ENCODE measurements around the gene RAB30.

The RAB30 gene

DNA sequence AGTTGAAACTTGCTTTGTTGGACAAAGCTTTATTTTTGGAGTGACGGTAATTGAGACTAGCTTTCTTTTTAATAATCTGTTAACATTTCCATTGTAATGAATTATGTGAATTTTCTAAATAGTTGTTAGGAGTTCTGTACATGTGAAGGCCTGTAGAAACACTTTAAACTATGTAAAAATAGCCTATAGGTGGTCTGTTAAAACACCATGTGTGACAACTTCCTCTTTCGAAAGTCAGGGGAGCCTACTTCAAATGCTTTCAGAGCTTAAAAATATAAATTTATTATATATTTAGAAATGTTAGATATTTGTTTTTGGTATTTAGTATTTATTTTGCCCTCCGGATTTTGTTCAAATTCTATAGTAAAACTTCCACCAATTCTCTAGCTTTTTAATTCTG is 141.5 kb downstream of the RAB30 start:
- no peak overlapping the region for H3K27ac ChIP-seq
- TF ChIP-seq, protein P1, sequence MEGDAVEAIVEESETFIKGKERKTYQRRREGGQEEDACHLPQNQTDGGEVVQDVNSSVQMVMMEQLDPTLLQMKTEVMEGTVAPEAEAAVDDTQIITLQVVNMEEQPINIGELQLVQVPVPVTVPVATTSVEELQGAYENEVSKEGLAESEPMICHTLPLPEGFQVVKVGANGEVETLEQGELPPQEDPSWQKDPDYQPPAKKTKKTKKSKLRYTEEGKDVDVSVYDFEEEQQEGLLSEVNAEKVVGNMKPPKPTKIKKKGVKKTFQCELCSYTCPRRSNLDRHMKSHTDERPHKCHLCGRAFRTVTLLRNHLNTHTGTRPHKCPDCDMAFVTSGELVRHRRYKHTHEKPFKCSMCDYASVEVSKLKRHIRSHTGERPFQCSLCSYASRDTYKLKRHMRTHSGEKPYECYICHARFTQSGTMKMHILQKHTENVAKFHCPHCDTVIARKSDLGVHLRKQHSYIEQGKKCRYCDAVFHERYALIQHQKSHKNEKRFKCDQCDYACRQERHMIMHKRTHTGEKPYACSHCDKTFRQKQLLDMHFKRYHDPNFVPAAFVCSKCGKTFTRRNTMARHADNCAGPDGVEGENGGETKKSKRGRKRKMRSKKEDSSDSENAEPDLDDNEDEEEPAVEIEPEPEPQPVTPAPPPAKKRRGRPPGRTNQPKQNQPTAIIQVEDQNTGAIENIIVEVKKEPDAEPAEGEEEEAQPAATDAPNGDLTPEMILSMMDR (conservative IDR thresholded peaks at IDR 0.05), result no peak

DNA sequence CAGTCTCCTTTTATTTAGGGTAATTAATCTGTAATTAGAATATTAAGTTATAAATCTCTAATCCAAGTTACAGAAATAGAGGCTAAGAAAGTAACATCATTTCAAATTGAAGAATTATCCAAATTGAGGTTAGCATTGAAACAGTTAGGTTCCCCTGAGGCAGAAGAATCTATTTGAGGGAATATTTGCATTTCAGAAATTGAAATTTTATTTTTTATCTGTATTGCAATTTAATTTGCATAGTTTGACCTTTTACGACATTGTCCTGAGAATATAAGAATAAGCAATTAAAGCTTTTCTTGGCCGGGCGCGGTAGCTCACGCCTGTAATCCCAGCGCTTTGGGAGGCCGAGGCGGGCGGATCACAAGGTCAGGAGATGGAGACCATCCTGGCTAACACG is 142.6 kb downstream of the RAB30 start:
- no peak overlapping the region for H3K27ac ChIP-seq
- TF ChIP-seq, protein P1 (conservative IDR thresholded peaks at IDR 0.05), result no peak

DNA sequence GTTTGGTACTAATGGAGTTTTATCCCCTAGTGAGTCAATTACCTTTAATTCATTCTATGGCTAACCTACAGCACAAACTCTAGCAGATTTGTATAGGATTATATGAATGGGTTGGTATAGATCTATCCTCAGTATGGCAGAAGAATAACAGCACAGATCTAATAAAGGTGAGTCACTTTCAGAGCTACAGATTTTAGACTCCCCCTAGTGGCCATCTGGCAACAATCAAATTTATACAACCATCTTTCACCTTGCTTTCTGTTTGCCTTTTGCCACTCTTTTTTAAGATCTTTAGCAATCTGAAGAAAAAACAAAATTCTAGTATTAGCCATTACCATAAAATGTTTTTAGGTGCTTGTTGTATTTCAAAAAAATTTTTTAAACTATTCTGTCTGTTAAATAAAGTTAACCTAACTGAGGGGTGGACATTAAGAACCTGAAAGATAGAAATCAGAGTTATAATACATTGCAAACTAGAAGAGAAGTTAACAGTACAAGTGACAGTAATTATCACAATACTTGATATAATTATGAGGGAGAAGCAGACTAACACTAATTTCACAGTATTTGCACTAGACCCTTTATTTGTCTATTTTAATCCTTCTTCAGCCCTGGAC is 144.3 kb downstream of the RAB30 start:
- TF ChIP-seq, protein P1 (conservative IDR thresholded peaks at IDR 0.05), result peak; percentile 92
- H3K27ac ChIP-seq, result no peak overlapping the region

DNA sequence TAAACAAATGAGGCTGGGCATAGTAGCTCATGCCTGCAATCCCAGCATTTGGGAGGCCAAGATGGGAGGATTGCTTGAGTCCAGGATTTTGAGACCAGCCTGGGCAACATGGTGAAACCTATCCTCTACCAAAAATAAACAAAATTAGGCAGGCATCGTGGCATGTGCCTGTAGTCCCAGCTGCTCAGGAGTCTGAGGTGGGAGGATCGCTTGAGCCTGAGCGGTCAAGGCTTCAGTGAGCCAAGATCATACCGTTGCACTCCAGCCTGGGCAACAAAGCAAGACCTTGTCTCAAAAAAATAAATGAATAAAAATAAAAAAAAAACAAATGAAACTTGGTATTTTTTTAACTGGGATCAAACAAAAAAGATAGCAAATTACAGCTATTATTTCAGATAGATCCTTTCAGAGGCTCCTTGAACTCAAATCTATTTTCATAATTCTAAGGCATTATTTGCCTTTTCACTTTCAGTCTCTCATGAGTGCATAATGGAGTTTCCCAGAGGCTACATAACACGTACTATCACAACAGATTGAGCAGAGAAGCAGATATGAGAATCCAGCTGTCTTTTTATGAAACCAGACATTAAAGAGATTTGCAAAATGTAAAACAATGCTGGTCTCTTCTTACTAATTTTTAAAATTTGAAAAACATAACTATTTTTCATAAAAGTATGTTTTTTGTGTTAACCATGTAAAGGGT is 147.0 kb downstream of the RAB30 start:
- no peak overlapping the region for H3K27ac ChIP-seq
- TF ChIP-seq, protein P1 (conservative IDR thresholded peaks at IDR 0.05), result no peak

Data from VCaP (cell line).